HG02623 (cell line): ENCODE results near the gene COL23A1.

ENCODE experiments used
- ATAC-seq: cut with Tn5 transposase; IDR thresholded peaks from one replicate; pipeline ENCODE4 v1.9.1; 2021; ENCODE audit warnings: moderate library complexity; ENCODE audit not compliant: unreplicated experiment

COL23A1 gene

GRCh38 chr5:178291161-178291561 lies 299.0 kb downstream of the COL23A1 start:
- no peak for ATAC-seq

- no peak for ATAC-seq
Observed at GRCh38 chr5:178290376-178290775, 299.8 kb downstream of the COL23A1 start.

GRCh38 chr5:178289438-178289837 lies 300.8 kb downstream of the COL23A1 start:
- ATAC-seq, result no peak

- no peak for ATAC-seq
Observed at GRCh38 chr5:178288401-178289368, 301.5 kb downstream of the COL23A1 start.

GRCh38 chr5:178287791-178288105 lies 302.4 kb downstream of the COL23A1 start:
- ATAC-seq, result no peak

GRCh38 chr5:178287091-178287790 lies 303.0 kb downstream of the COL23A1 start:
- ATAC-seq, result no peak

- ATAC-seq, result no peak
Observed at GRCh38 chr5:178286226-178287090, 303.7 kb downstream of the COL23A1 start.

GRCh38 chr5:178285399-178286225 lies 304.6 kb downstream of the COL23A1 start:
- no peak for ATAC-seq

GRCh38 chr5:178284996-178285395 lies 305.2 kb downstream of the COL23A1 start:
- ATAC-seq, result no peak

- no peak for ATAC-seq
Observed at GRCh38 chr5:178284093-178284675, 306.0 kb downstream of the COL23A1 start.

- no peak for ATAC-seq
Observed at GRCh38 chr5:178283520-178283919, 306.7 kb downstream of the COL23A1 start.

- ATAC-seq, result no peak
Observed at GRCh38 chr5:178282391-178282790, 307.8 kb downstream of the COL23A1 start.

GRCh38 chr5:178281331-178281730 lies 308.9 kb downstream of the COL23A1 start:
- no peak for ATAC-seq

- ATAC-seq, result no peak
Observed at GRCh38 chr5:178280631-178281030, 309.6 kb downstream of the COL23A1 start.

- ATAC-seq, result no peak
Observed at GRCh38 chr5:178279723-178280438, 310.3 kb downstream of the COL23A1 start.

- ATAC-seq, result no peak
Observed at GRCh38 chr5:178279026-178279722, 311.0 kb downstream of the COL23A1 start.

- no peak for ATAC-seq
Observed at GRCh38 chr5:178278358-178279023, 311.7 kb downstream of the COL23A1 start.

GRCh38 chr5:178277866-178278265 lies 312.3 kb downstream of the COL23A1 start:
- ATAC-seq, result no peak
